Embryonic facial prominence (tissue), 1 donor: ENCODE measurements around the gene RELN.
"Not testable (repeated sequence)": the region's sequence is repeated elsewhere in the genome, so short reads cannot be mapped to it uniquely, and the experiment has no call there.

Experiments
- DNase-seq: peaks from one replicate; pipeline ENCODE4 v3.0.0-alpha.2; 2016; ENCODE audit errors: extremely low spot score

RELN gene

DNA sequence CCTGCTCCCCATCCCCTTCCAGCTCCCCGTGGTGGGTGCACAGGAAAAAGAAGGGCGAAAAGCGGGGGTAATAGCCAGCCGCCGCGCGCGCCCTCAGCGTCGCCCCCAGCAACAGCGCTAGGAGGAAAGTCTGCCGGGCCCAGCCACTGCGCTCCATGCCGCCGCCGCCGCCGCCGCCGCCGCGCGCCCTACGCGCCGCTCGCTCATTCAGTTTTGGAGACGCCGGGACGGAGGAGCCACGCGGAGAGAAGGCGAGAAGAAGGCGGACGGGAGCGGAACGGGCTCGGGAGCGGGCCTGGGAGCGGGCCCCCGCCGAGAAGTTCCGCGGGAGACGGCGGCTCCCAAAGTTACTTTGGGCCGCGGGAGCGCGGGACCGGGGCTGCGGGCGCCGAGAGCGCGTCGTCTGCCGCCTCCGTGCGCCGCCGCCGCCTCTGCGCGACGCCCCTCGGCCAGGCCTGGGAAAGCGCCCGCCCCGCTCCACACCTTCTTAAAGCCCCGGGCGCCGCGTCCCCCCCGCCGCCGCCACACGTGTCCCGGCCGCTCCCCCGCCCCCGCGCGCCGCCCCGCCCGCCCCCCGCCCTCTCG is at the start of gene RELN:
Gene RELN (minus strand): TSS at position 459 of the 585 bp plus-strand sequence. CDS start 302 bp downstream, at position 157.
- DNase-seq, result no peak

DNA sequence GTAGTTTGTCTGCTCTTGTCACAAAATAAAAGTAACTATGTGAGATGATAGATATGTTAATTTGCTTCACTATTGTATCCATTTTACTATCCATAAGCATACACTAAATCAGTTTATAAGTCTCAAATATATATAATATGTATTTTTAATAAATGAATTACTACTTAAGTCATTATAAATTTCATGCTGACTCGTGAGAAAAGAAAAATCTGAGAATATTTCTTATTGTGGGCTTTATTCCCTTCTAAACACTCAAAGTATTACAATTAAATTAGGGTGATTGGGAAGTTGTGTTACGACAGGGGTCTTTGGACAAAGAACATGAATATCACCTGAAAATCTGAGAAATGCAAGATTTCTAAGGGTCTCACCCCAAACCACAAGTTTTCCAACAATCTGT is 48.7 kb upstream of the RELN start:
- DNase-seq, result no peak

GRCh38 chr7:104036889-104037288 is 47.4 kb upstream of the RELN start:
- not testable (repeated sequence) for DNase-seq

DNA sequence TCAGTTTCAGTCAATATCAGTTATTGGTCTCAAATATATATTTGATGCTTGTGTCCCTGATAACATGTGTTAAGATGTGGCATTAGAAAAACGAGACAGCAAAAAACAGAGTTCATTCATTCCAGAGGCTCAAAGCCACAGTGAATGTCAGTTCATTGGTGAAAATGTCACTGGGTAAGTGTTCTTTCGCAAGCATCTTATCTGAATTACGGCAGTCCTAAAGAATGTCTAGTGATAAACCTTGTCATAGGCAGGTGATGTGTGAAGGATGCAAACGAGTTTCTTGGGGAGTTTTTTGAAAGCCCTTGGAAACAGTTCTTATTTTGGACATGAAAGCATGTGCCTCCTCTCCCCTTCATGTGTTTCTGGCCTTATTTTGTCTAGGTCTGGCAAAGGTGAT is 45.9 kb upstream of the RELN start:
- no peak for DNase-seq

GRCh38 chr7:104034679-104035078 is 45.2 kb upstream of the RELN start:
- no peak for DNase-seq

DNA sequence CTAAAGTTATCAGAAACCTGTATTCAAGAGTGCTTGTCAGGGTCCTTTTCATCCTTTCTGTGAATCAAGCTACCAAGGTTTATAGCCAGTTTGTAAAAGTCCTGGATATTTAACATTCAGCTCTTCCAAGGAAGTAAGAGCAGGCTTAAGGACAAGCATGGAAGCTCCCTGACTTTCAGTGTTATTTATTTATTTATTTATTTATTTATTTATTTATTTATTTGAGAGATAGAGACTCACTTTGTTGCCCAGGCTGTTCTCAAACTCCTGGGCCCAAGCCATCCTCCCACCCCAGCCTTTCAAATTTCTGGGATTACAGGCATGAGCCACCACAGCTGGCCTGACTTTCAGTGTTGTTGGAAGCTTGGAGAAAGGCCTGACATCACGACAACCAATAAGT is 44.4 kb upstream of the RELN start:
- DNase-seq, result no peak

GRCh38 chr7:104032486-104032885 is 43.0 kb upstream of the RELN start:
- no peak for DNase-seq

DNA sequence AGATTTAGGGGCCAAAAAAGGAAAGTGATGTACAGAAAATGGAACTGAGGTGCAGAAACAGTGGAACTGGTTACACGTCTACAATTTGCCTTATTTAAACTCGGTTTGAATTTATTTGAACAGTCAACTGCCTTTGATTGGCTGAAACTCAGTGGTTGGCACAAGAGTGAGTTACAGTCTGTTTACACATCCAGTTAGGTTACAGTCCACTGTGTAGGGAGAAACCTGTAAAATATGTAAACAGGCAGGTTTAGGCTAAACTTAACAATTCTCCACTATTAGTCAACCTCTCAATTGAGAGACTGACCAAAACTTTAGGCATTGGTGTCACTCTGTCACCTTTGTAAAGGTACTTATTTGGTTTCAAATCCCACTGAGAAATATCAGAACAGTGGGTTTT is 40.3 kb upstream of the RELN start:
- no peak for DNase-seq

DNA sequence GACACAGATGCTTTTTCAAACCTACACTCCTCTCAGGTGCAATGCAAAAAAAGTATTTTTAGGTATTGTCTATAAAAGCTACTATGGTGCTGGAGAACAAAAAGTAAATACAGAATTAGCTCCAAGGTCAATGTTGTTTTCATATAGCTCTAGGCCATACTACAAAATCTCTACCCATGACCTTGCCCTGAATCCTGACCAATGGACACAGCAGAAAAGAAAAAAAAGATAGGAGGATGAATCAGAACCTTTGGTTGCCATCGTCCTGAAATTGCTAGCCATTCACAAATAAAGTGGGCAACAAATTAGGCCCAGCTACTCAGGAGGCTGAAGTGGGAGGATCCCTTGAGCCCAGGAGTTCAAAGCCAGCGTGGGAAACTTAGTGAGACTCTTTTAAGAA is 35.2 kb upstream of the RELN start:
- no peak for DNase-seq

- no peak for DNase-seq
Observed at GRCh38 chr7:104023100-104023499, 33.6 kb upstream of the RELN start.

DNA sequence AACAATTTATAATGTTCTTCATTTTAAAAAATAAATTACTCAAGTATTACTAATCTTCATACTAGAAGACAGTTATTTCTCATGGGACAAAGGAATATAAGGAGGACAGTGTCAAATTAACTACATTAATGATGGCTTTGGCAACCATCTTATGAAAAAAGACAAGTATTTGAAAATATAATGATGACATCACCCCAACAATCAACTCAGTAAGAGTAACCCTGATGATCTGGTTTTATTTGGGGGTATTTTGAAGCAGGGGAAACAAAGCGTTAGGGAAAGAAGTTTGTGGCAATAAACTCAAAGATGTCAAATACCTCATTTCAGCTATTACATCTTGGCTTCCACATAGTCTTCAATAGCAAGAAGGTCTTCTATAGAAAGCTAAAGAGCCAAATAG is 29.0 kb upstream of the RELN start:
- no peak for DNase-seq

DNA sequence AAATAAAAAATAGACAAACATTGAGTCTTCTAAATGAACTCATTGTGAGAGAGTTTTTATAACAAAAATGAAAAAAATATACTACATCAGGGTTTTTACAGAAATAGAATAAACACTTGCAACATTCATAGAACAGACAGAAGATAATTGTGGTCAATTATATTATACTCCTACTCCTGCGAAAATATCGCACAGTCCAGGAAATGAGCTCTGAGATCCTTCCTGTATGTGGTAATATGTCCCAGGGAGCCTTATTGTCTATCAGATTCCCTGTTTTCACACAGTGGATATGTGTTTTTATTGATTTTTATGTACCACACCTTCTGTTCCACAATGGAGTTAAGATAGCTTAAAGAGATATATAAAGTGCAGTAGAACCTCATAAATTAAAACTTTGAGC is 27.5 kb upstream of the RELN start:
- DNase-seq, result no peak

- DNase-seq, result no peak
Observed at GRCh38 chr7:104012835-104013234, 23.4 kb upstream of the RELN start.

GRCh38 chr7:104011829-104012228 is 22.4 kb upstream of the RELN start:
- no peak for DNase-seq

- DNase-seq, result no peak
Observed at GRCh38 chr7:104010052-104010909, 20.8 kb upstream of the RELN start.

DNA sequence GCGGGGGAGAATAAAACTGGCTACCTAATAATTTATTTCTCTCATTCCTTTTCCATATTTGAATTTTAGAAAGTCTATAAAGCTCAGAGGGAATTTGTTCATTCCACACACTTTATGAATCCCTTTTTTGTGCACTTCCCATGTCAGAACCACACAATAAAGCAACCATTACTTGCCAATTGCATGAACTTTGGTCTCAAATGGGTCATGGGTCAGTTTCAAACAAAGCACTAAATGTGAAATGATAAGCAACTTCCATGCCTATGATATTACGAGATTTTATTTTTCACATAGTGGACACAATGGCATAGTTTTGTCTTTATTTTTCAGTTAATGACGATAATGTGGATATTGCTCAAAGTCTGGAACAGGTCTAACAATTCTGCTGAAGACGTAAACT is 18.6 kb upstream of the RELN start:
- no peak for DNase-seq

DNA sequence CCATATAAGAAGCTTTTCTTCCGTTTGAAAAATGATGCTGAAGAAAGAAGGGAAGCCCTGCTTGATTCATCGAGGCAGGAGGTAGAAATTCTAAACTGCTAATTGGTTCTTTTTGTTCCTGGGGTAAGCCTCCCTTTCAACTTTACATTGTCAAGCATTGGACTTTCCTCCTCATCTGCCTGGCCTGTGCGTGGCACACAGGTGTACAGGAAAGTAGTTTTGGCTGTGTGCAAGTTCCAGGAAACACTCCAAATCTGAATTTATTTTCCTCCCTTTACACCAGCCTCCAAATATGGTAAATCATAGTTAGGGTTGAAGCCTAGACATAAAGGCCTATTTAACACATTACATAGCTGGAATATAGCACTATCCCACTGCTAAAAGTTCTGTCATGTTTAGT is 18.2 kb upstream of the RELN start:
- no peak for DNase-seq

DNA sequence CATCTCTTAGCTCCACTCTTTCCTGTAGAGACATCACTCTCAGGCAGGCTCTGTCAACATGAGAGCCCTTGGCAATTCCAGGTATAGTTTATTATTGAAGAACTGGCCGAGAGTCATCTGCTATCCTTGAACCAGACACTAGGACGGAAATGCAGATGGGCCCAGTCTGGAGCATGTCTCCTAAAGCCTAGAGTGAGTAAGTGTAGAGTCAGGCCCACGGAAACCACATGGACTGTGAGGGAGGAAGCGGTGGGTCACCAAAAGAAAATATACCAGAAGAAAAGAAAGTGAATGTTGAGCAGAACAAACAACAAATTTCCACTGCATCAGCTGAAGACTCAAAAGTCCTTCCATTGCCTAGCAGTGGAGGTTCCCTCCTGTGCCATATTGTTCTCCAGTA is 15.7 kb upstream of the RELN start:
- no peak for DNase-seq

DNA sequence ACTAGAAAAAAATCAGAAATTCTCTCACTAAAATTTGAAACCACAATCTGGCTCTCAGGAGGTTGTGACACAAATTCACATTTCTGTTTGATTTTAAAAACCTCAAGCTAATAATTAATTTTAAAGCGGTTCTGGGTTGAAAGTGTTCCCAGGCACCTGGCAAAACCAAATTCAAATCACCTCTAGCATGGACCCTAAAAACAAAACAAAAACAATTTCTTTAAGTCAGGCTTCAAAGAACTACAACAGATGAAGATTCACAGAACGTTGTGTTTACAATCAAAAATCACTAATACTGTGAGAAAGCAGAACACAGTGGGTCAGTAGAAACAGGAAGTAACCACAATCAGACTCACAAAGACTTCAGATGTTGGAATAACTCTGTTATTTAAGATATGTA is 7.2 kb upstream of the RELN start:
- DNase-seq, result no peak

DNA sequence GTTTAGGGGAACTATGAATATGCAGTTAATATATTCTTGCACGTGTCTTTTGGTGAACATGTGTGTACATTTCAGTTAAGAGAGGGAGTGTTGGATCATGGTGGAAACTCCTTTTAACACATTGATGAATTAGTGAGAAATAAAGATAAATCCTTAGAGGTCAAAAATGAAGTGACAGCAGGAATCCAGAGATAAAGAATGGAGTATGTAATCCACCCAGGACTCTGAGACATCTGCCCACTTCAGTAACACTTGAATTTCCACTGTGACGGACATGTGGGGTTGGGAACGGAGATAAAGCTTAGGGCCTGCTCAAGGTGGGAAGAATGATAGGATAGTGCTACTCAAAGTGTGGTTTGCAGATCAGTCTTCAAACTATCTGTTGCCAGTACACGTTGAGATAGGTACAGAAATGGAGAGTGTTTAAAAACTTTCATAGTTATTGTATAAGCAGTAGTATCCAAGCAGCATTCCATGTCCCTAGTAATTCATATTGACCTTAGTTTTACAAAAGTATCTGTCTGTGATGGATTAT is 6.6 kb upstream of the RELN start:
- DNase-seq, result no peak

DNA sequence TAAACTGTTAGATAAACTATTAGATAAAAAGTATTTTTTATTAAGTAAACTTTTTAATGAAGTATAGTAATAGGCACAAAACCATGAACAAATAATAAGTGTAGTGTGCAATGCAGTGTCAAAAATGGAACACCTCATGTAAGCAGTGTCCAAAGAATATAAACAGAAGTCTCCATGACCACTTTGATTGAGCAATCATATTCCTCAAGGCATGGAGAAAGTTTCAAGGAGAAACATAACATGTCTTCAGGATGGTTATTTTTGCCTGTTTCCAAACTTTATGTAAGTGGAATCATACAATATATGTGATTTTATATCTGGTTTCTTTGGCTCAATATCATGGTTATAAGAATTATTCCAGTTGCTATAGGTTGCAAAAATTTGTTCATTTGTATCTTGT is 6.1 kb upstream of the RELN start:
- no peak for DNase-seq

DNA sequence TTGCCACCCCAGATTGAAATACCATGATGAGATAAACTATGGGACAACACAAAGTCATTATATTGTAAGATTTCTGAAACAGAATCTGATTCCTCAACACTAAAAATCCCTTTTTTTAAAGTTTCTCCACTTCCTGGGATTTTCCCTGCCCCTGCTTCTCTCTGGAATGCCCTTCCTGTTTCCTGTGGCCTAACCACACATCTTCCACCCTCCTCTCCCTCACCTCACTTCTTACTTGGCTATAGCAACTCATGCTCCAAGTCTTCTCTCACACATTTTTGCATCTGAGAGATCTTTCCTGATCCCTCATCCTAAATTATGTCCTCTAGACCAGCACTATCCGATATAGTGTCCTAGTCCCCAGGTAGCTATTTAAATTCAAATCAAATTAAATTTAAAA is 4.1 kb upstream of the RELN start:
- DNase-seq, result no peak

DNA sequence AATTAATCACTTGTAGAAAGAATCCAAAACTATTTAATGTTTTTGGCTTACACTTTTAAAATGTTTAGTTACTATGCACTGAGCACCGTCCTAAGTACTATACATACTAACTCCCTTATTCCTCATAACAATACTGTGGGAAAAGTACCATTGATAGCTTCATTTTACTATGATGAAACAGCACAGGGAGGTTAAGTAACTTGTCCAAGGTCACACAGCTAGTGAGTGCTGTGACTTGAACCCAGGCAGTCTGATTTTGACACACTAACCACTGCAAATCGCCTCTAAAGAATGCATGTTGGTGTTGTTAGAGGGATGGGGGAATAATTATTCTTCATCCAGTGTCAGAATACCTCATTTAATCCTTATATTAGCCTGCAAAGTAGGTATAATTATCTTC is 1.9 kb upstream of the RELN start:
- DNase-seq, result no peak
